K562 (cell line): ENCODE results near the gene GAA. TPM values are rescaled to one million over a fixed set of nuclear protein-coding genes. Genes with fewer than 3 reads are reported as not detected.
A peak's percentile ranks its signal among the peaks of the same experiment; 100 is the strongest.

Experiments
- ATAC-seq: fragments of 200-7000 bp; cut with Tn5 transposase; 3 replicates; pipeline ENCODE4 v1.9.1; 2020; ENCODE audit warnings: moderate library complexity
- BruUV-seq: library from RNA; stranded (reverse); fragments of 400-500 nt; replicated peaks from 2 replicates; lab custom pipeline; 2021; lab: Mats Ljungman, UMichigan
- CTCF ChIA-PET: fragments of 300-600 bp; formaldehyde crosslinking; extraction: SDS; loops from one replicate; lab custom pipeline; 2021; ENCODE audit warnings: low intra/inter-chr PET ratio; lab: Yijun Ruan, JAX
- POLR2A ChIA-PET: fragments of 300-600, 350-650 bp; sonication (Branson Sonifier 250); formaldehyde crosslinking; extraction: SDS; loops from one replicate; lab custom pipeline; 2021; ENCODE audit warnings: antibody characterized with exemption, inconsistent platforms; lab: Yijun Ruan, JAX
- DNase-seq, 4 experiments: peaks; one replicate each; pipeline versions ENCODE4 v3.0.0 to v3.0.0-alpha.2; 2011 to 2018; ENCODE audit warnings: low spot score in 3 of 4, mixed read lengths in 3 of 4; ENCODE audit errors: extremely low read depth in 1 of 4
- FAIRE-seq: peaks from 2 replicates; lab custom pipeline; 2011; peaks lifted over from hg19 to GRCh38; lab: Jason Lieb, UNC
- H2AFZ ChIP-seq: 2 replicates; pipeline ENCODE4 v1.6.0; 2011; ENCODE audit warnings: low read depth, low read length, control low read depth, inconsistent platforms
- H3K27ac ChIP-seq: fragments of 200-600 bp; 3 replicates; pipeline ENCODE4 v1.8.0; 2011; ENCODE audit warnings: low read depth, mild to moderate bottlenecking, control low read depth, inconsistent platforms, low read length, moderate library complexity, mixed read lengths; ENCODE audit errors: extremely low read depth
- H3K27me3 ChIP-seq, 2 experiments: fragments of 300-600 bp in 1 of 2; 2 replicates in 1 of 2; 3 replicates in 1 of 2; pipeline versions ENCODE4 v1.6.0 to v1.8.0; 2011; ENCODE audit warnings: inconsistent platforms in 2 of 2, low read length in 2 of 2, mild to moderate bottlenecking in 1 of 2, mixed read lengths in 1 of 2, moderate library complexity in 1 of 2; ENCODE audit not compliant: control insufficient read depth in 2 of 2, insufficient read depth in 2 of 2
- H3K36me3 ChIP-seq: fragments of 300-600 bp; 3 replicates; pipeline ENCODE4 v1.8.0; 2011; ENCODE audit warnings: mild to moderate bottlenecking, low read length, inconsistent platforms; ENCODE audit not compliant: control insufficient read depth, insufficient read depth
- H3K4me1 ChIP-seq, 2 experiments: fragments of 200-600 bp in 1 of 2; replicated peaks in 1 of 2; 2 replicates in 1 of 2; 3 replicates in 1 of 2; pipeline versions ENCODE4 v1.5.1 to v1.8.0; 2011; ENCODE audit warnings: inconsistent platforms in 2 of 2, low read length in 2 of 2, mild to moderate bottlenecking in 1 of 2, mixed read lengths in 1 of 2, moderate library complexity in 1 of 2; ENCODE audit not compliant: control insufficient read depth in 2 of 2, insufficient read depth in 2 of 2
- H3K4me2 ChIP-seq: 2 replicates; pipeline ENCODE4 v1.6.1; 2011; ENCODE audit warnings: low read length, control low read depth, inconsistent platforms, mixed read lengths; ENCODE audit not compliant: insufficient read depth
- H3K4me3 ChIP-seq: fragments of 200-600 bp; sonication (generic), shearing (Covaris generic); 2 replicates; pipeline ENCODE4 v1.5.1; 2016; ENCODE audit warnings: control low read depth, inconsistent platforms
- H3K79me2 ChIP-seq: fragments of 200-600 bp; 3 replicates; pipeline ENCODE4 v1.8.0; 2011; ENCODE audit warnings: low read length, inconsistent platforms; ENCODE audit not compliant: control insufficient read depth, insufficient read depth
- H3K9ac ChIP-seq, 2 experiments: 2 replicates each; pipeline versions ENCODE4 v1.6.0 to v1.6.1; 2011; ENCODE audit warnings: low read depth in 2 of 2, low read length in 2 of 2, control low read depth in 1 of 2, inconsistent platforms in 1 of 2, mild to moderate bottlenecking in 1 of 2, mixed read lengths in 1 of 2; ENCODE audit not compliant: insufficient read depth in 1 of 2
- H3K9me1 ChIP-seq: one replicate; pipeline ENCODE4 v1.6.0; 2011; ENCODE audit warnings: inconsistent platforms, mild to moderate bottlenecking, low read length, moderate library complexity; ENCODE audit not compliant: control insufficient read depth, insufficient read depth
- H3K9me3 ChIP-seq: replicated peaks from 2 replicates; pipeline ENCODE4 v1.5.1; 2011; ENCODE audit warnings: low read depth, low read length, inconsistent platforms; ENCODE audit not compliant: control insufficient read depth, insufficient read depth
- H4K20me1 ChIP-seq: replicated peaks from 2 replicates; pipeline ENCODE4 v1.6.1; 2011; ENCODE audit warnings: low read length, inconsistent platforms, mixed read lengths; ENCODE audit not compliant: control insufficient read depth, insufficient read depth
- SPI1 ChIP-seq: IDR thresholded peaks from 2 replicates; pipeline ENCODE4 v1.6.1; 2011; ENCODE audit warnings: low read depth, low read length, control low read depth, borderline replicate concordance
- ZNF121 ChIP-seq: sonication (generic); formaldehyde crosslinking; conservative IDR thresholded peaks from 2 replicates; pipeline ENCODE4 v1.8.0; 2022; ENCODE audit warnings: missing genetic modification reagents
- ZNF707 ChIP-seq: fragments of 250-450 bp; sonication (Bioruptor Pico); conservative IDR thresholded peaks from 2 replicates; pipeline ENCODE4 v1.8.0; 2022; ENCODE audit warnings: inconsistent platforms, mild to moderate bottlenecking, moderate library complexity
- WGBS: fragments of 100-300 bp; shearing (Covaris generic); methylation state at CpG from one replicate; pipeline ENCODE4 v1.1.6; 2016; ENCODE audit warnings: low coverage, mixed read lengths; ENCODE audit not compliant: insufficient coverage; ENCODE audit errors: missing lambda C conversion rate; 5-methylcytosine and 5-hydroxymethylcytosine counted together
- in situ Hi-C: fragments of 300-500 bp; cut with MboI; formaldehyde crosslinking; loops from 4 replicates; pipeline ENCODE4 v1.15.0; 2018; ENCODE audit warnings: inconsistent platforms, mixed read lengths
- intact Hi-C: fragments of 100-400 bp; cut with micrococcal nuclease; formaldehyde crosslinking; loops from 2 replicates; pipeline ENCODE4 v1.14.2; 2022
- polyA plus RNA-seq, 8 experiments: library from polyadenylated mRNA; depleted of rRNA in 4 of 8; stranded (reverse) in 5 of 8; unstranded in 3 of 8; fragments of >200 nt; fragmentation: Nextera tagmentation in 2 of 8; fragmentation: Illumina TruSeq in 1 of 8; extraction: Ambion mirVana in 2 of 8; extraction: Trizol in 1 of 8; gene quantifications; 2 replicates each; pipeline versions ENCODE4 v1.2.1 to v1.2.3, GENCODE V29; 2011 to 2014; ENCODE audit warnings: inconsistent platforms in 1 of 8, missing spikeins in 1 of 8
- total RNA-seq, 7 experiments: library from RNA; depleted of rRNA in 6 of 7; stranded (reverse); fragments of >200 nt in 6 of 7; fragmentation: Illumina TruSeq in 2 of 7; extraction: Trizol in 2 of 7; gene quantifications; 2 replicates each; pipeline versions ENCODE4 v1.2.1 to v1.2.3, GENCODE V29; 2011 to 2021; ENCODE audit warnings: low replicate concordance in 1 of 7
- TF ChIP-seq, protein P1 (sequence below): sonication (generic); formaldehyde crosslinking; IDR thresholded peaks from 2 replicates; pipeline ENCODE4 v1.8.1; 2022; ENCODE audit warnings: missing genetic modification reagents

The GAA gene
- total and polyA plus RNA-seq, 9 of the 15 experiments (the other 6 are each of a cell fraction or from before 2014, with no cell fraction given), result 0.15 to 6.4 (median 1.7) TPM

- 5% methylated on average over 8 of the region's 8 CpGs for WGBS
- POLR2A ChIA-PET, result interaction anchor here (0.6 to 1.4 kb wide), 3 partner anchors 9 to 330 kb away, joined by 3 to 6 read pairs (median 3); no protein-coding TSS in a partner anchor
- Histone ChIP-seq H3K36me3 (no peaks in the 10 kb centered on the region), H3K27me3 (peaks cover 33 to 72% of the 10 kb centered on the region in 2 experiments), H2AFZ (no peak overlapping the region), H4K20me1 (no peaks in the 10 kb centered on the region), H3K4me2 (no peak overlapping the region), H3K79me2 (no peaks in the 10 kb centered on the region), H3K4me3 (no peak overlapping the region), H3K9me3 (no peaks in the 10 kb centered on the region), H3K9ac (no peak overlapping the region), H3K4me1 (peaks cover 0 to 22% of the 10 kb centered on the region in 2 experiments; a peak in 2 of 5 replicates), H3K9me1 (no peaks in the 10 kb centered on the region), H3K27ac (no peak overlapping the region)
- FAIRE-seq, result peak; percentile 49
- BruUV-seq, result no TSS peak
- TF ChIP-seq, protein P1, sequence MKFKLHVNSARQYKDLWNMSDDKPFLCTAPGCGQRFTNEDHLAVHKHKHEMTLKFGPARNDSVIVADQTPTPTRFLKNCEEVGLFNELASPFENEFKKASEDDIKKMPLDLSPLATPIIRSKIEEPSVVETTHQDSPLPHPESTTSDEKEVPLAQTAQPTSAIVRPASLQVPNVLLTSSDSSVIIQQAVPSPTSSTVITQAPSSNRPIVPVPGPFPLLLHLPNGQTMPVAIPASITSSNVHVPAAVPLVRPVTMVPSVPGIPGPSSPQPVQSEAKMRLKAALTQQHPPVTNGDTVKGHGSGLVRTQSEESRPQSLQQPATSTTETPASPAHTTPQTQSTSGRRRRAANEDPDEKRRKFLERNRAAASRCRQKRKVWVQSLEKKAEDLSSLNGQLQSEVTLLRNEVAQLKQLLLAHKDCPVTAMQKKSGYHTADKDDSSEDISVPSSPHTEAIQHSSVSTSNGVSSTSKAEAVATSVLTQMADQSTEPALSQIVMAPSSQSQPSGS, result no peak
- no peak for TF ChIP-seq ZNF707 (CRISPR knock-in tag)
- 0 out of 2 replicates have a peak, but pooled peaks have one; percentile 32 for TF ChIP-seq ZNF121
- TF ChIP-seq SPI1, result 0 out of 2 replicates have a peak, but pooled peaks have one; percentile 20
- intact Hi-C loops, result no loop called here
- no peak for ATAC-seq
- CTCF ChIA-PET, result no interaction called here
- in situ Hi-C loops, result no loop called here
- no peak for DNase-seq
Observed at GRCh38 chr17:80092959-80093358, 8.4 kb upstream of the GAA start.
